Liver (tissue), 9 donors: ENCODE results near the gene RPS6KA3. TPM values are rescaled to one million over a fixed set of nuclear protein-coding genes. Genes with fewer than 3 reads are reported as not detected.

Experiments
- DNase-seq: peaks from one replicate; pipeline ENCODE4 v3.0.0-alpha.2; 2017; ENCODE audit warnings: low spot score
- H3K27ac ChIP-seq, 2 donors: one replicate each; pipeline ENCODE4 v1.7.0; 2013; ENCODE audit warnings: inconsistent platforms in 2 of 2, low read length in 2 of 2, control low read depth in 1 of 2, low read depth in 1 of 2, mild to moderate bottlenecking in 1 of 2
- H3K27me3 ChIP-seq, 4 donors: one replicate each; pipeline versions ENCODE4 v1.6.1 to v1.7.0; 2013; ENCODE audit warnings: low read length in 3 of 4, inconsistent platforms in 1 of 4, mild to moderate bottlenecking in 1 of 4, moderate library complexity in 1 of 4; ENCODE audit not compliant: control insufficient read depth in 4 of 4, insufficient read depth in 4 of 4
- H3K36me3 ChIP-seq, 4 donors: one replicate each; pipeline versions ENCODE4 v1.6.1 to v1.7.0; 2013; ENCODE audit warnings: low read length in 3 of 4, mild to moderate bottlenecking in 3 of 4, low read depth in 1 of 4, moderate library complexity in 1 of 4; ENCODE audit not compliant: control insufficient read depth in 4 of 4, insufficient read depth in 3 of 4
- H3K4me1 ChIP-seq, 4 donors: one replicate each; pipeline versions ENCODE4 v1.6.1 to v1.7.0; 2013; ENCODE audit warnings: low read length in 3 of 4, mild to moderate bottlenecking in 3 of 4, moderate library complexity in 1 of 4; ENCODE audit not compliant: control insufficient read depth in 4 of 4, insufficient read depth in 4 of 4
- H3K4me3 ChIP-seq, 3 donors: one replicate each; pipeline versions ENCODE4 v1.6.1 to v1.7.0; 2013; ENCODE audit warnings: low read length in 3 of 3, control low read depth in 1 of 3, low read depth in 1 of 3, mild to moderate bottlenecking in 1 of 3
- H3K9ac ChIP-seq, 2 donors: one replicate each; pipeline ENCODE4 v1.7.0; 2013; ENCODE audit warnings: low read length in 2 of 2, mild to moderate bottlenecking in 2 of 2, moderate library complexity in 2 of 2, control low read depth in 1 of 2, low read depth in 1 of 2
- H3K9me3 ChIP-seq, 4 donors: one replicate each; pipeline versions ENCODE4 v1.6.1 to v1.7.0; 2013; ENCODE audit warnings: low read length in 3 of 4; ENCODE audit not compliant: control insufficient read depth in 4 of 4
- ATF3 ChIP-seq: IDR thresholded peaks from 2 replicates; pipeline ENCODE4 v1.6.1; 2016; ENCODE audit warnings: antibody characterized with exemption
- CTCF ChIP-seq: fragments of 150-350 bp; IDR thresholded peaks from 2 replicates; pipeline ENCODE4 v1.5.1; 2017; ENCODE audit warnings: improper control_type of control experiment, low read depth, low read length; ENCODE audit not compliant: missing input control
- EGR1 ChIP-seq, 2 donors: IDR thresholded peaks; 2 replicates each; pipeline ENCODE4 v1.6.1; 2016 to 2018; ENCODE audit warnings: antibody characterized with exemption in 2 of 2, low read depth in 2 of 2
- FOXA1 ChIP-seq: IDR thresholded peaks from 2 replicates; pipeline ENCODE4 v1.6.1; 2016; ENCODE audit warnings: antibody characterized with exemption
- FOXA2 ChIP-seq: IDR thresholded peaks from 2 replicates; pipeline ENCODE4 v1.6.1; 2016; ENCODE audit warnings: antibody characterized with exemption
- GABPA ChIP-seq, 2 donors: IDR thresholded peaks in 1 of 2; conservative IDR thresholded peaks in 1 of 2; 2 replicates each; pipeline ENCODE4 v1.6.1; 2016; ENCODE audit warnings: antibody characterized with exemption in 2 of 2, mild to moderate bottlenecking in 1 of 2, moderate library complexity in 1 of 2
- HNF4A ChIP-seq, 2 donors: conservative IDR thresholded peaks; 2 replicates each; pipeline ENCODE4 v1.6.1; 2016; ENCODE audit warnings: antibody characterized with exemption in 2 of 2, mild to moderate bottlenecking in 2 of 2
- HNF4G ChIP-seq: IDR thresholded peaks from 2 replicates; pipeline ENCODE4 v1.6.1; 2016; ENCODE audit warnings: antibody characterized with exemption
- JUND ChIP-seq, 2 donors: IDR thresholded peaks; 2 replicates each; pipeline ENCODE4 v1.6.1; 2016; ENCODE audit warnings: antibody characterized with exemption in 2 of 2
- MAX ChIP-seq: IDR thresholded peaks from 2 replicates; pipeline ENCODE4 v1.6.1; 2016; ENCODE audit warnings: antibody characterized with exemption
- NR2F2 ChIP-seq: IDR thresholded peaks from 2 replicates; pipeline ENCODE4 v1.6.1; 2016; ENCODE audit warnings: antibody characterized with exemption
- RAD21 ChIP-seq, 2 donors: IDR thresholded peaks; 2 replicates each; pipeline ENCODE4 v1.6.1; 2016; ENCODE audit warnings: antibody characterized with exemption in 2 of 2, mild to moderate bottlenecking in 2 of 2
- REST ChIP-seq: IDR thresholded peaks from 2 replicates; pipeline ENCODE4 v1.6.1; 2016; ENCODE audit warnings: antibody characterized with exemption, mild to moderate bottlenecking
- RXRA ChIP-seq, 2 donors: IDR thresholded peaks; 2 replicates each; pipeline ENCODE4 v1.6.1; 2017 to 2018; ENCODE audit warnings: antibody characterized with exemption in 2 of 2, mild to moderate bottlenecking in 1 of 2
- SP1 ChIP-seq: IDR thresholded peaks from 2 replicates; pipeline ENCODE4 v1.6.1; 2018; ENCODE audit warnings: antibody characterized with exemption, mild to moderate bottlenecking
- TAF1 ChIP-seq: conservative IDR thresholded peaks from 2 replicates; pipeline ENCODE4 v1.6.1; 2016; ENCODE audit warnings: antibody characterized with exemption, mild to moderate bottlenecking
- YY1 ChIP-seq: IDR thresholded peaks from 2 replicates; pipeline ENCODE4 v1.6.1; 2016; ENCODE audit warnings: antibody characterized with exemption, mild to moderate bottlenecking
- ZBTB33 ChIP-seq: IDR thresholded peaks from 2 replicates; pipeline ENCODE4 v1.6.1; 2016; ENCODE audit warnings: antibody characterized with exemption
- WGBS: extraction: QIAGEN DNeasy Blood & Tissue Kit; methylation state at CpG from one replicate; pipeline ENCODE4 v1.1.7; 2013; 5-methylcytosine and 5-hydroxymethylcytosine counted together
- polyA plus RNA-seq, 2 donors: library from polyadenylated mRNA; stranded (reverse) in 1 of 2; unstranded in 1 of 2; fragments of 200-250 nt in 1 of 2; fragments of >200 nt in 1 of 2; fragmentation: Nextera tagmentation in 1 of 2; extraction: Ambion mirVana in 1 of 2; gene quantifications; one replicate each; pipeline versions ENCODE4 v1.2.1 to v1.2.3, GENCODE V29; 2013 to 2015
- total RNA-seq, 2 donors: library from RNA; depleted of rRNA; stranded (reverse); fragments of >200 nt; gene quantifications; one replicate each; pipeline ENCODE4 v1.2.3, GENCODE V29; 2014
- donor health status: healthy.
- donor health status: healthy.
- donor health status: healthy.
- donor health status: healthy.
- donor health status: healthy.

RPS6KA3 gene
- total and polyA plus RNA-seq, 4 donors: 11.1 to 69.7 (median 38.8) TPM

- TF ChIP-seq EGR1 (IDR thresholded peaks at IDR 0.05; ENCODE audit: low read depth in 2 of 2) (no peak), NR2F2 (no peak), GABPA (IDR thresholded peaks at IDR 0.05 in 1 of 2, conservative IDR thresholded peaks at IDR 0.05 in 1 of 2) (peak in 1 of 2 donors; percentile 9), ATF3 (peak; percentile 40), YY1 (peak; percentile 96), FOXA2 (peak; percentile 61), HNF4A (conservative IDR thresholded peaks at IDR 0.05) (peak; percentile 76 to 87), HNF4G (peak; percentile 28), JUND (IDR thresholded peaks at IDR 0.05) (peak; percentile 36 to 58), CTCF (no peak), FOXA1 (no peak), TAF1 (no peak), RAD21 (IDR thresholded peaks at IDR 0.05) (peak; percentile 10 to 23), MAX (peak; percentile 54), REST (peak; percentile 62), RXRA (IDR thresholded peaks at IDR 0.05) (peak; percentile 16 to 58), SP1 (peak; percentile 61), ZBTB33 (peak; percentile 54)
- no peak overlapping the region for H3K9ac ChIP-seq
Observed at GRCh38 chrX:20221902-20222301, 44.8 kb downstream of the RPS6KA3 start.

More at GRCh38 chrX:20221902-20222301, 44.8 kb downstream of the RPS6KA3 start:
- Histone ChIP-seq H3K36me3 (no peaks in the 10 kb centered on the region), H3K4me3 (no peak overlapping the region), H3K27ac (peak overlapping the region; percentile 17 to 50), H3K27me3 (no peaks in the 10 kb centered on the region), H3K9me3 (no peaks in the 10 kb centered on the region), H3K4me1 (peaks cover 0 to 9% (median 4%) of the 10 kb centered on the region in 4 donors)
- DNase-seq: no peak
- 21% methylated on average over 3 of the region's 3 CpGs for WGBS
